ENCODE measurements around the gene NPHP4. TPM values are rescaled to one million over a fixed set of nuclear protein-coding genes. Genes with fewer than 3 reads are reported as not detected.

The NPHP4 gene
- polyA plus RNA-seq, 2 donors, result 2.9 to 4.4 TPM

GRCh38 chr1:6005276-6005917 lies 13.2 kb upstream of the NPHP4 start:
- Histone ChIP-seq H3K27me3 (ENCODE audit: control insufficient read depth in 1 of 2, insufficient read depth in 2 of 2, low read length in 2 of 2) (no peaks in the 10 kb centered on the region), H3K4me1 (ENCODE audit: control insufficient read depth in 2 of 2, insufficient read depth in 2 of 2, low read length in 1 of 2) (no peaks in the 10 kb centered on the region)
- WGBS, 2 donors, result 78 to 80% methylated on average over 9 to 10 of the region's 10 CpGs

DNA sequence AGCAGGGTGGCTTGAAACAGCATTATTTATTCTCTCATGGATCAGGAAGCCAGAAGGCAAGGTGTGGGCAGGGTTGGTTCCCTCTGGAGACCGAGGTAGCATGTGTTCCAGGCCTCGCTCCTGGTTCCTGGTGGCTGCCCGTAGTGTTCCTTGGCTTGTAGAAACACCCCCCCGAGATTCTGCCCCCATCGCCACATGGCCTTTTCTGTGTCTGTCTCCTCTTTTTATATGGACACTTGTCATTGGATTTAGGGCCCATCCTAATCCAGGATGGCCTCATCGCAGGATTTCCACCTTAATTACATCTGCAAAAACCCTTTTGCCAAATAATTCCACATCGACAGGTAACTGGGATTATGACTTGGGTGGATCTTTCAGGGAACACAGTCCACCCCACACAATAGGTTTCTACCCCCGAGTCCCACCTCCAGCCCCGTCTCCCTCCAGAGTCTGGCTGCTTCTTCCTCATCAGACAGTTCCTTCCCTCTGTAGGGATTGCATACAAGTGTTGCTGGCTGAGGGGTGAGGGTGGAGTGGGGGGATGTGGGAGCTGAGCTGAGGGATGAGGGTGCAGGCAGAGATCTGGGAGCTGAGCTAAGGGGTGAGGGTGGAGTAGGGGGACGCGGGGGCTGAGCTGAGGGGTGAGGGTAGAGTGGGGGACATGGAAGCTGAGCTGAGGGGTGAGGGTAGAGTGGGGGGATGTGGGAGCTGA lies 12.3 kb upstream of the NPHP4 start:
- H3K36me3 ChIP-seq (ENCODE audit: control insufficient read depth in 2 of 2, insufficient read depth in 2 of 2, low read length in 1 of 2), result no peaks in the 10 kb centered on the region
- no peaks in the 10 kb centered on the region for H3K9me3 ChIP-seq (ENCODE audit: control insufficient read depth in 2 of 2, insufficient read depth in 1 of 2, low read depth in 1 of 2, low read length in 1 of 2)
- no peaks in the 10 kb centered on the region for H3K27me3 ChIP-seq (ENCODE audit: control insufficient read depth in 1 of 2, insufficient read depth in 2 of 2, low read length in 2 of 2)
- H3K4me3 ChIP-seq (ENCODE audit: low read depth in 1 of 2, low read length in 2 of 2), result no peak overlapping the region
- WGBS, 2 donors, result 91 to 93% methylated on average over 11 of the region's 11 CpGs
- H3K27ac ChIP-seq (ENCODE audit: low read depth in 2 of 2, low read length in 1 of 2), result no peak overlapping the region
- no peaks in the 10 kb centered on the region for H3K4me1 ChIP-seq (ENCODE audit: control insufficient read depth in 2 of 2, insufficient read depth in 2 of 2, low read length in 1 of 2)

More at GRCh38 chr1:6005276-6005917, 13.2 kb upstream of the NPHP4 start:
- no peak overlapping the region for H3K4me3 ChIP-seq (ENCODE audit: low read depth in 1 of 2, low read length in 2 of 2)
- H3K36me3 ChIP-seq (ENCODE audit: control insufficient read depth in 2 of 2, insufficient read depth in 2 of 2, low read length in 1 of 2), result no peaks in the 10 kb centered on the region
- H3K9me3 ChIP-seq (ENCODE audit: control insufficient read depth in 2 of 2, insufficient read depth in 1 of 2, low read depth in 1 of 2, low read length in 1 of 2), result no peaks in the 10 kb centered on the region
- H3K27ac ChIP-seq (ENCODE audit: low read depth in 2 of 2, low read length in 1 of 2), result no peak overlapping the region

- Histone ChIP-seq H3K27ac (ENCODE audit: low read depth in 2 of 2, low read length in 1 of 2) (no peak overlapping the region), H3K4me1 (ENCODE audit: control insufficient read depth in 2 of 2, insufficient read depth in 2 of 2, low read length in 1 of 2) (no peaks in the 10 kb centered on the region), H3K4me3 (ENCODE audit: low read depth in 1 of 2, low read length in 2 of 2) (no peak overlapping the region), H3K9me3 (ENCODE audit: control insufficient read depth in 2 of 2, insufficient read depth in 1 of 2, low read depth in 1 of 2, low read length in 1 of 2) (no peaks in the 10 kb centered on the region), H3K27me3 (ENCODE audit: control insufficient read depth in 1 of 2, insufficient read depth in 2 of 2, low read length in 2 of 2) (no peaks in the 10 kb centered on the region), H3K36me3 (ENCODE audit: control insufficient read depth in 2 of 2, insufficient read depth in 2 of 2, low read length in 1 of 2) (no peaks in the 10 kb centered on the region)
- 75 to 78% methylated on average over 24 of the region's 24 CpGs for WGBS, 2 donors
These were observed 11.6 kb upstream of the NPHP4 start for GRCh38 chr1:6003568-6004411.

- Histone ChIP-seq H3K27me3 (ENCODE audit: control insufficient read depth in 1 of 2, insufficient read depth in 2 of 2, low read length in 2 of 2) (no peaks in the 10 kb centered on the region), H3K27ac (ENCODE audit: low read depth in 2 of 2, low read length in 1 of 2) (no peak overlapping the region), H3K9me3 (ENCODE audit: control insufficient read depth in 2 of 2, insufficient read depth in 1 of 2, low read depth in 1 of 2, low read length in 1 of 2) (no peaks in the 10 kb centered on the region), H3K36me3 (ENCODE audit: control insufficient read depth in 2 of 2, insufficient read depth in 2 of 2, low read length in 1 of 2) (no peaks in the 10 kb centered on the region), H3K4me1 (ENCODE audit: control insufficient read depth in 2 of 2, insufficient read depth in 2 of 2, low read length in 1 of 2) (no peaks in the 10 kb centered on the region), H3K4me3 (ENCODE audit: low read depth in 1 of 2, low read length in 2 of 2) (no peak overlapping the region)
- WGBS, 2 donors, result 62 to 75% methylated on average over 32 to 33 of the region's 33 CpGs
These were observed 10.7 kb upstream of the NPHP4 start for GRCh38 chr1:6002714-6003501.

DNA sequence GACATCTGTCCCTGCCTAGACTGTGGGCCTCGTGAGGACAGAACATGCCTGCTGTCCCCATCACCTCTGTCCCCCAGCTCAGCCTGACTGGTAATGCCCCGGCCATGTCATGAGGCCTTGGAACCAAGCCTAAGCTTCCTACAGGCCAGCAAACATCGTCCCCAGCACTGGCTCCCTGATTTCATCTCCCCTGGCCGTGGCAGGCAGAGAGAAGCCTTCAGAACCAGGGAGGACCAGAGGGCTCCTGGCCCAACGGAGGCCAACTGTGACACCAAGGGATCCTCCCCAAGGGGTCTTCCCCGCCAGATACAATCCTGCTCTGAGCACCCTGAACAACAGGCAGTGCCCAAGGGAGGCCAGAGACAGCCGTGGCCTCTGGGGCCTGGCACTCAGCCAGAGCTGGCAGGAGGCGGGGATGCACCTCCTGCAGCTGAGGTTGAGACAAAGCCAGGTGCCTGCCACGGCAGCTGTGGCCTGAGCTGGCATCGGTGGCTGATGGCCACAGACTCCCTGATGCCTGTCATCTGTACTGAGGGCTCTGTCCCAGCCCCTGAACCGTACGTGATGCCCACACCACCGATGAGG lies 9.9 kb upstream of the NPHP4 start:
- no peak overlapping the region for H3K27ac ChIP-seq (ENCODE audit: low read depth in 2 of 2, low read length in 1 of 2)
- H3K4me1 ChIP-seq (ENCODE audit: control insufficient read depth in 2 of 2, insufficient read depth in 2 of 2, low read length in 1 of 2), result no peaks in the 10 kb centered on the region
- no peaks in the 10 kb centered on the region for H3K36me3 ChIP-seq (ENCODE audit: control insufficient read depth in 2 of 2, insufficient read depth in 2 of 2, low read length in 1 of 2)
- H3K4me3 ChIP-seq (ENCODE audit: low read depth in 1 of 2, low read length in 2 of 2), result no peak overlapping the region
- H3K9me3 ChIP-seq (ENCODE audit: control insufficient read depth in 2 of 2, insufficient read depth in 1 of 2, low read depth in 1 of 2, low read length in 1 of 2), result no peaks in the 10 kb centered on the region
- WGBS, 2 donors, result 46 to 54% methylated on average over 13 of the region's 13 CpGs
- H3K27me3 ChIP-seq (ENCODE audit: control insufficient read depth in 1 of 2, insufficient read depth in 2 of 2, low read length in 2 of 2), result no peaks in the 10 kb centered on the region

DNA sequence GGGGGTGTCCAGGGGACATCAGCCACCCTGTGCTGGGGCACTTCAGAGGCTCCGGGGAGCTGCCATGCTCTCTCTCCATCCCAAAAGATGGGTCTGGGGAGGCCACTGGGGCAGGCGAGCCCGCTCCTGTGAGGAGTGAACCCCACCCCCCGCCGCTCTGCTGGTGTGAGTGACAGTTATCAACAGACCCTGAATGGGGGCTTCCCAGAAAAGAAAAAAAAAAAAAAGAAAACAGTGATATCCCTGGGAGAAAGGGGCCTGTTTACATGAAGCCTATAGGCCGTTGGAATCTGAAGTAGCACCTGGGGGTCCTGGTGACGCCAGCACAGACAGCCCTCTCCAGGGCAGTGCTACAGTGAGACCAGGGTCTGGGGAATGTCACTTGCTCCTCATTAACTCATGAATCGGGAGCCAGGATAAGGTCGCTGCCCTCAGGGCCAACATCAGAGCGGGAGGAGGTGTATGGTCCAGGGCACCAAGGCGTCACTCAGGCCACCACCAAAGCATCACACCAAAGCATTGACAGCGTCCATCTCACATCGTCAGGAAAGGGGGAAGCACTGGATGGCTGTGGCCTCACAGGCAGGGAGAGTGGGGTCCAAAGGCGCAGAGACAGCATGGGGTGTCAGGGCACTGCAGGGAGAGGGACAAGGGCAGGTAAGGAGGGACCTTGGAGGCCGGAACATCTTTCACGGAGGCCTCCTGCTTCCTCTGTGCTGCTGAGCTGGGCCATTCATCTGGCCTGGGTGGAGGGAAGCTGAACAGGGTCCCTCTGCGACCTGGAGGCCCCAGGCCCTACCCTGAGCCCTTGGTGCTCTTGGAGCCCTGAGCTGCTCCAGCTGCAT lies 8.4 kb upstream of the NPHP4 start:
- Histone ChIP-seq H3K4me1 (ENCODE audit: control insufficient read depth in 2 of 2, insufficient read depth in 2 of 2, low read length in 1 of 2) (no peaks in the 10 kb centered on the region), H3K9me3 (ENCODE audit: control insufficient read depth in 2 of 2, insufficient read depth in 1 of 2, low read depth in 1 of 2, low read length in 1 of 2) (no peaks in the 10 kb centered on the region), H3K4me3 (ENCODE audit: low read depth in 1 of 2, low read length in 2 of 2) (no peak overlapping the region), H3K27ac (ENCODE audit: low read depth in 2 of 2, low read length in 1 of 2) (no peak overlapping the region), H3K27me3 (ENCODE audit: control insufficient read depth in 1 of 2, insufficient read depth in 2 of 2, low read length in 2 of 2) (no peaks in the 10 kb centered on the region), H3K36me3 (ENCODE audit: control insufficient read depth in 2 of 2, insufficient read depth in 2 of 2, low read length in 1 of 2) (no peaks in the 10 kb centered on the region)
- WGBS, 2 donors, result 89 to 90% methylated on average over 17 of the region's 17 CpGs

DNA sequence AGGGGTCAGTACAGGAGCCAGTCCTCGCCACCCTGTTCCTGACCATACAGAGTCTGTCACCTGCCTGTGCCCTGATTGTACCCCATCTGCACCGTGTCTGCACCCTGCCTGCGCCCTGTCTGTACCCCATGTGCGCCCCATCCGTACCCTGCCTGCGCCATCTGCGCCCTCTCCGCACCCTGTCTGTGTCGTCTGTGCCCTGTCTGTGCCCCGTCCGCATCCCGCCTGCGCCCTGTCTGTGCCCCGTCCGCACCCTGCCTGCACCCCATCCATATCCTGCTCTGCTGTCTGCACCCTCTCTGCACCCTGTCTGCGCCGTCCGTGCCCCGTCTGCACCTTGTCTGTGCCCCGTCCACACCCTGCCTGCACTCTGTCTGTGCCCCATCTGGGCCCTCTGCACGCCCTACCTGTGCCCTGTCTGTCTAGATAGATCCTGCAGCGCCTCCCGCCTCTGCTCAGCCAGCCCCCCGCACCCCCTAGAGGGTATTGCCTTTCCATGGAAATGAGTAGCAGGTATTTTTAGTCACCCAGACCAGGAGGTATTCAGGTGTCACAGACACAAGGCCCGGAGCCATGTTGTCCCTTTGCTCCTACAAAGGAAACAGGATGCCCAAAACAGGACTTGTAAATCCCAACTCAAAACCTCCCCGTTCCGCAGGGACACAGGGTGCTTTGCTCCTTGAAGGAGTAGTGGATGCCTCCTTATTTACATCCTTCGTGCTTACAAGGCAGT lies 7.7 kb upstream of the NPHP4 start:
- H3K27me3 ChIP-seq (ENCODE audit: control insufficient read depth in 1 of 2, insufficient read depth in 2 of 2, low read length in 2 of 2), result no peaks in the 10 kb centered on the region
- H3K27ac ChIP-seq (ENCODE audit: low read depth in 2 of 2, low read length in 1 of 2), result no peak overlapping the region
- H3K4me1 ChIP-seq (ENCODE audit: control insufficient read depth in 2 of 2, insufficient read depth in 2 of 2, low read length in 1 of 2), result no peaks in the 10 kb centered on the region
- H3K4me3 ChIP-seq (ENCODE audit: low read depth in 1 of 2, low read length in 2 of 2), result no peak overlapping the region
- H3K9me3 ChIP-seq (ENCODE audit: control insufficient read depth in 2 of 2, insufficient read depth in 1 of 2, low read depth in 1 of 2, low read length in 1 of 2), result no peaks in the 10 kb centered on the region
- H3K36me3 ChIP-seq (ENCODE audit: control insufficient read depth in 2 of 2, insufficient read depth in 2 of 2, low read length in 1 of 2), result no peaks in the 10 kb centered on the region
- WGBS, 2 donors, result 89 to 94% methylated on average over 28 of the region's 28 CpGs

- no peak overlapping the region for H3K4me3 ChIP-seq (ENCODE audit: low read depth in 1 of 2, low read length in 2 of 2)
- H3K4me1 ChIP-seq (ENCODE audit: control insufficient read depth in 2 of 2, insufficient read depth in 2 of 2, low read length in 1 of 2), result no peaks in the 10 kb centered on the region
- WGBS, 2 donors, result 91 to 93% methylated on average over 19 of the region's 19 CpGs
- no peak overlapping the region for H3K27ac ChIP-seq (ENCODE audit: low read depth in 2 of 2, low read length in 1 of 2)
- no peaks in the 10 kb centered on the region for H3K9me3 ChIP-seq (ENCODE audit: control insufficient read depth in 2 of 2, insufficient read depth in 1 of 2, low read depth in 1 of 2, low read length in 1 of 2)
- H3K36me3 ChIP-seq (ENCODE audit: control insufficient read depth in 2 of 2, insufficient read depth in 2 of 2, low read length in 1 of 2), result no peaks in the 10 kb centered on the region
- H3K27me3 ChIP-seq (ENCODE audit: control insufficient read depth in 1 of 2, insufficient read depth in 2 of 2, low read length in 2 of 2), result no peaks in the 10 kb centered on the region
These were observed 6.7 kb upstream of the NPHP4 start for GRCh38 chr1:5998906-5999301.
